Ovary (tissue), 9 donors: ENCODE data around the gene TJP2. TPM values are rescaled to one million over a fixed set of nuclear protein-coding genes. Genes with fewer than 3 reads are reported as not detected.
"Not testable (repeated sequence)": the region's sequence is repeated elsewhere in the genome, so short reads cannot be mapped to it uniquely, and the experiment has no call there.

Experiments used
- DNase-seq, 5 donors: peaks; one replicate each; pipeline ENCODE4 v3.0.0-alpha.2; 2019 to 2020
- H3K27ac ChIP-seq, 2 donors: fragments of 200-600 bp; one replicate each; pipeline versions ENCODE4 v1.5.1 to v1.8.0; 2019 to 2022
- H3K27me3 ChIP-seq: fragments of 200-600 bp; one replicate; pipeline ENCODE4 v1.8.0; 2022
- H3K36me3 ChIP-seq: fragments of 200-600 bp; sonication (generic); one replicate; pipeline ENCODE4 v1.5.1; 2019
- H3K4me1 ChIP-seq: one replicate; pipeline ENCODE4 v1.8.1; 2013; ENCODE audit warnings: mild to moderate bottlenecking, moderate library complexity; ENCODE audit not compliant: insufficient read depth
- H3K4me3 ChIP-seq: fragments of 200-600 bp; sonication (generic); one replicate; pipeline ENCODE4 v1.5.1; 2017
- H3K9me3 ChIP-seq, 2 donors: fragments of 200-600 bp in 1 of 2; sonication (generic) in 1 of 2; one replicate each; pipeline versions ENCODE4 v1.5.1 to v1.8.1; 2013 to 2019; ENCODE audit warnings: mild to moderate bottlenecking in 1 of 2, moderate library complexity in 1 of 2
- CTCF ChIP-seq, 3 donors: fragments of 450-650 bp in 2 of 3; fragments of 200-600 bp in 1 of 3; IDR thresholded peaks; one replicate each; pipeline versions ENCODE4 v1.5.1 to v1.8.0; 2016 to 2022; ENCODE audit warnings: antibody characterized with exemption in 3 of 3, mild to moderate bottlenecking in 1 of 3
- EP300 ChIP-seq: sonication (generic); formaldehyde crosslinking; IDR thresholded peaks from one replicate; pipeline ENCODE4 v1.6.1; 2017; ENCODE audit warnings: antibody characterized with exemption
- POLR2A ChIP-seq: fragments of 450-650 bp; IDR thresholded peaks from one replicate; pipeline ENCODE4 v1.6.1; 2017; ENCODE audit warnings: antibody characterized with exemption, mild to moderate bottlenecking, moderate library complexity
- WGBS, 3 donors: extraction: QIAGEN DNeasy Blood & Tissue Kit in 1 of 3; methylation state at CpG; one replicate each; pipeline versions ENCODE4 v1.1.5 to v1.1.7; 2013 to 2017; 5-methylcytosine and 5-hydroxymethylcytosine counted together
- intact Hi-C, 4 donors: fragments of 100-400 bp; cut with DNase I; formaldehyde crosslinking; loops; one replicate each; pipeline versions ENCODE4 v1.11.0 to v1.15.1; 2022 to 2023
- polyA plus RNA-seq, 2 donors: library from polyadenylated mRNA; stranded (reverse); fragments of 200-250 nt in 1 of 2; fragments of 350-450 nt in 1 of 2; fragmentation: Illumina TruSeq in 1 of 2; extraction: RNeasy Lipid Tissue Mini Kit (QIAGEN cat#74804) in 1 of 2; gene quantifications; one replicate each; pipeline ENCODE4 v1.2.3, GENCODE V29; 2013 to 2014
- total RNA-seq, 7 donors: library from RNA; depleted of rRNA in 2 of 7; stranded (reverse); fragments of >200 nt in 2 of 7; fragmentation: NEBNext Ultra II Directional in 3 of 7; extraction: Animal tissue kit (Norgen Biotek cat#: 25700) in 3 of 7; gene quantifications; one replicate each; pipeline versions ENCODE4 v1.1.0 to v1.2.4, GENCODE V29; 2016 to 2023
- donor health status: DM: no; HTN: no; CAD: no; lungs with moderate emphysema.
- donor health status: DM: no; HTN: no; CAD: no.
- donor health status: Bipolar disorder and iron deficiency.
- donor health status: DM: yes; HTN: yes; CAD: no.
- donor health status: DM: no; HTN: no; CAD: no.
- donor health status: DM: yes; HTN: yes; CAD: no.

The TJP2 gene
- total and polyA plus RNA-seq, 9 donors: 40.5 to 143 (median 68.5) TPM

GRCh38 chr9:69153707-69154521 is 20.2 kb upstream of the TJP2 start:
- Histone ChIP-seq H3K4me1 (peaks cover 2% of the 10 kb centered on the region), H3K4me3 (no peak overlapping the region), H3K27me3 (no peaks in the 10 kb centered on the region), H3K36me3 (no peaks in the 10 kb centered on the region), H3K27ac (no peak overlapping the region), H3K9me3 (no peaks in the 10 kb centered on the region)
- intact Hi-C loops: no loop called here
- DNase-seq: no peak
- no peak for TF ChIP-seq EP300
- no peak for TF ChIP-seq POLR2A
- TF ChIP-seq CTCF (IDR thresholded peaks at IDR 0.05): no peak
- 94 to 97% (median 95%) methylated on average over 9 of the region's 9 CpGs for WGBS, 3 donors

GRCh38 chr9:69155341-69156030 is 18.6 kb upstream of the TJP2 start:
- intact Hi-C loops: no loop called here
- Histone ChIP-seq H3K4me1 (no peaks in the 10 kb centered on the region), H3K9me3 (no peaks in the 10 kb centered on the region), H3K36me3 (no peaks in the 10 kb centered on the region), H3K4me3 (no peak overlapping the region), H3K27ac (no peak overlapping the region), H3K27me3 (no peaks in the 10 kb centered on the region)
- no peak for DNase-seq
- WGBS, 3 donors: 87 to 92% (median 91%) methylated on average over 8 of the region's 8 CpGs
- no peak for TF ChIP-seq POLR2A
- no peak for TF ChIP-seq EP300
- no peak for TF ChIP-seq CTCF (IDR thresholded peaks at IDR 0.05)

- WGBS, 3 donors: 88 to 89% (median 89%) methylated on average over 8 of the region's 8 CpGs
- H3K27ac ChIP-seq: no peak overlapping the region
- H3K36me3 ChIP-seq: no peaks in the 10 kb centered on the region
- no peak for DNase-seq
- no peak overlapping the region for H3K4me3 ChIP-seq
- no peaks in the 10 kb centered on the region for H3K27me3 ChIP-seq
- intact Hi-C loops: no loop called here
- H3K9me3 ChIP-seq: no peaks in the 10 kb centered on the region
- no peaks in the 10 kb centered on the region for H3K4me1 ChIP-seq
- TF ChIP-seq EP300 (no peak), CTCF (IDR thresholded peaks at IDR 0.05) (no peak), POLR2A (no peak)
Measured at GRCh38 chr9:69157751-69158466, 16.2 kb upstream of the TJP2 start.

GRCh38 chr9:69158471-69158870 is 15.6 kb upstream of the TJP2 start:
- no peak overlapping the region for H3K27ac ChIP-seq
- no peaks in the 10 kb centered on the region for H3K9me3 ChIP-seq
- H3K4me1 ChIP-seq: no peaks in the 10 kb centered on the region
- no peaks in the 10 kb centered on the region for H3K36me3 ChIP-seq
- intact Hi-C loops: no loop called here
- 83 to 89% (median 85%) methylated on average over 3 of the region's 3 CpGs for WGBS, 3 donors
- DNase-seq: no peak
- H3K27me3 ChIP-seq: no peaks in the 10 kb centered on the region
- H3K4me3 ChIP-seq: no peak overlapping the region
- TF ChIP-seq EP300 (no peak), POLR2A (no peak), CTCF (IDR thresholded peaks at IDR 0.05) (no peak)

- intact Hi-C loops, H3K27ac ChIP-seq, H3K9me3 ChIP-seq, DNase-seq, H3K27me3 ChIP-seq, H3K4me1 ChIP-seq, H3K4me3 ChIP-seq, H3K36me3 ChIP-seq: not testable (repeated sequence)
- 88 to 95% (median 89%) methylated on average over 8 of the region's 8 CpGs for WGBS, 3 donors
Measured at GRCh38 chr9:69164573-69164972, 9.5 kb upstream of the TJP2 start.
